ENCODE data around the gene GPC6.

Gene GPC6

DNA sequence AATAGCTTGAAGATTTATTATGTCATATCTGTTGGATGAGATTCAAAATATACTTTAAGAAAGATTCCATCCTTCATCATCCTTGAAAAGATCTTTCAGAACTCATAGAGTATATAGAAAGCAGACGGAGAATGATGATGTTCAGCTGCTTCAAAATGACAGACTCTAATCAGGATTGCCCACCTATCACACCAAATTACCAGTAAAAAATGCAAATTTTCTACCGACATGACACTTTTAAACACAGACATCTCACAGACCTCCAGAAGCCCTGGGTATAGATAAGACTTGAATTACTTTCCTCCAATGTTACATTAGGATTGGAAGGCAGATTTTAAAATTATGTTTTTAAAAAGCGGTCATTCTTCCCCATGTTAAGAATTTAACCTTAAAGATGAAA lies 235.5 kb downstream of the GPC6 start:
- TF ChIP-seq, protein P1, sequence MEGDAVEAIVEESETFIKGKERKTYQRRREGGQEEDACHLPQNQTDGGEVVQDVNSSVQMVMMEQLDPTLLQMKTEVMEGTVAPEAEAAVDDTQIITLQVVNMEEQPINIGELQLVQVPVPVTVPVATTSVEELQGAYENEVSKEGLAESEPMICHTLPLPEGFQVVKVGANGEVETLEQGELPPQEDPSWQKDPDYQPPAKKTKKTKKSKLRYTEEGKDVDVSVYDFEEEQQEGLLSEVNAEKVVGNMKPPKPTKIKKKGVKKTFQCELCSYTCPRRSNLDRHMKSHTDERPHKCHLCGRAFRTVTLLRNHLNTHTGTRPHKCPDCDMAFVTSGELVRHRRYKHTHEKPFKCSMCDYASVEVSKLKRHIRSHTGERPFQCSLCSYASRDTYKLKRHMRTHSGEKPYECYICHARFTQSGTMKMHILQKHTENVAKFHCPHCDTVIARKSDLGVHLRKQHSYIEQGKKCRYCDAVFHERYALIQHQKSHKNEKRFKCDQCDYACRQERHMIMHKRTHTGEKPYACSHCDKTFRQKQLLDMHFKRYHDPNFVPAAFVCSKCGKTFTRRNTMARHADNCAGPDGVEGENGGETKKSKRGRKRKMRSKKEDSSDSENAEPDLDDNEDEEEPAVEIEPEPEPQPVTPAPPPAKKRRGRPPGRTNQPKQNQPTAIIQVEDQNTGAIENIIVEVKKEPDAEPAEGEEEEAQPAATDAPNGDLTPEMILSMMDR (IDR thresholded peaks at IDR 0.05; ENCODE audit: low read depth, low read length) = no peak
- no peaks in the 10 kb centered on the region for H3K9me3 ChIP-seq (ENCODE audit: severe bottlenecking)
- H3K27me3 ChIP-seq (ENCODE audit: insufficient read depth, low read depth, severe bottlenecking) = no peaks in the 10 kb centered on the region
- H3K36me3 ChIP-seq = peaks cover 6% of the 10 kb centered on the region; the same call in 1 of the 2 replicates
- no peak overlapping the region for H3K27ac ChIP-seq
- no peak for DNase-seq
- no peak overlapping the region for H3K4me3 ChIP-seq (ENCODE audit: low read depth, low read length)

DNA sequence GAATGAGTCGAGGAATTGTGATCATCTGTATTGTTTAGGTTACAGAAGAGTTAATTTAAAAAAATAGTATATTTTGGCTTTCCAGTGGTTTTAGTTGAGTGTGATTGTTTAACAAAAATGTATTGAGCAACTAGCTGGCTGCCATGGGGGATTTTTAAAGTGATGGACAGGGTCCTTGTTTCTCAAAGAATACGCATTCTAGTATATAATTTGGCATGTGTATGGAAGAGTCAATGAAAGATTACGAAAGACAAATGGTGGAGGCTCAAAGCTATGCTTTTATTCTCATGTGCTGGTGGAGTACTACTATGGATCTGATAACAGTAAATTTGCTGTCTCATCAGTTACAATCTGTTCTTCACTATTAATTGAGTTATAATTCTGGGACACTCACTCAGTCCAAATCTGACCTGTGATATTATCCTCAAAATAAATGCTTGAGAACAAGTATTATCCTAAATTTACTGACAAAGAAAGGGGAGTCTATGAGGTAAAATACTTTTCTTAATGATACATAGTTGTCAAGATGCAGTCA lies 240.0 kb downstream of the GPC6 start:
- H3K27ac ChIP-seq = no peak overlapping the region
- TF ChIP-seq, protein P1 (IDR thresholded peaks at IDR 0.05; ENCODE audit: low read depth, low read length) = no peak
- no peaks in the 10 kb centered on the region for H3K27me3 ChIP-seq (ENCODE audit: insufficient read depth, low read depth, severe bottlenecking)
- peaks cover 9% of the 10 kb centered on the region for H3K9me3 ChIP-seq (ENCODE audit: severe bottlenecking)
- no peak overlapping the region for H3K4me3 ChIP-seq (ENCODE audit: low read depth, low read length)
- H3K36me3 ChIP-seq = peaks cover 9% of the 10 kb centered on the region; the same call in 1 of the 2 replicates
- no peak for DNase-seq

DNA sequence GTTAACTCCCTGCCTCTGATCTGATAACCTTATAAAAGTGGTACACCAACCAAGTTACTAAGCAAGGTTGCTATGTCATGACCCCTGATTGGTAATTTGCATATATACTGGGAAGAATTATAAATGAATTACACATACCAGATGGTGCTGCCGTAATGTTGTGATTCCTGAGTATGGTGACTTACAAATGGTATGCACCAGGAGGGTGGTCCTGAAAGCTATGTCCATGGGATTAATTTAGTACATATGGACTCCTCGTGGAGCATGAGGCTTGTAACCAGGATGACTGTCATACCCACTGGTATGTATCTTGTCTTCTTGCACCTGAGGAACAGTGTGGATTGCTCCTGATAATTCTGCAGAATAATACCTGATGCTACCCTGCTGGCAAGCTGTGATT lies 240.6 kb downstream of the GPC6 start:
- no peaks in the 10 kb centered on the region for H3K27me3 ChIP-seq (ENCODE audit: insufficient read depth, low read depth, severe bottlenecking)
- TF ChIP-seq, protein P1 (IDR thresholded peaks at IDR 0.05; ENCODE audit: low read depth, low read length) = no peak
- peaks cover 9% of the 10 kb centered on the region; the same call in 1 of the 2 replicates for H3K36me3 ChIP-seq
- no peak for DNase-seq
- H3K4me3 ChIP-seq (ENCODE audit: low read depth, low read length) = no peak overlapping the region
- H3K27ac ChIP-seq = no peak overlapping the region
- H3K9me3 ChIP-seq (ENCODE audit: severe bottlenecking) = peaks cover 11% of the 10 kb centered on the region

DNA sequence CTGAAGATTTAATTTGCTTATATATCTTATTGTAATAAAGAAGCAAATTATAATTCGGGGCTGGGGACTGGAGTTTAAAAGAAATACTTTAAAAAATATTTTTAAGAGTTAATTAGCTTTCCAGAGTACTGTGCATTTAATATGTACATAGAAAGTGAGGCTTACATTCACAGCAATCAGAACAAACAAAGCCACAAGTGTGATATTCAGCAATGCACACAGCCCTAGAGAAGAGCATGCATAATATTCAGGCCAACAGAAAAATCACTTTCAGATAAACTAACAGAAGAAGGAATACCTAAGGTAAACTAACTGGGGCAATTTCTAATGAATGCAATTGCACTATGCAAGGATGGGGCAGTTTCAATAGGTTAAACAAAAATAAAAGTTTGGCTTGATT lies 241.8 kb downstream of the GPC6 start:
- Histone ChIP-seq H3K36me3 (peaks cover 14% of the 10 kb centered on the region), H3K4me3 (ENCODE audit: low read depth, low read length) (no peak overlapping the region), H3K27ac (no peak overlapping the region), H3K27me3 (ENCODE audit: insufficient read depth, low read depth, severe bottlenecking) (no peaks in the 10 kb centered on the region), H3K9me3 (ENCODE audit: severe bottlenecking) (peaks cover 19% of the 10 kb centered on the region)
- DNase-seq = no peak
- TF ChIP-seq, protein P1 (IDR thresholded peaks at IDR 0.05; ENCODE audit: low read depth, low read length) = no peak

DNA sequence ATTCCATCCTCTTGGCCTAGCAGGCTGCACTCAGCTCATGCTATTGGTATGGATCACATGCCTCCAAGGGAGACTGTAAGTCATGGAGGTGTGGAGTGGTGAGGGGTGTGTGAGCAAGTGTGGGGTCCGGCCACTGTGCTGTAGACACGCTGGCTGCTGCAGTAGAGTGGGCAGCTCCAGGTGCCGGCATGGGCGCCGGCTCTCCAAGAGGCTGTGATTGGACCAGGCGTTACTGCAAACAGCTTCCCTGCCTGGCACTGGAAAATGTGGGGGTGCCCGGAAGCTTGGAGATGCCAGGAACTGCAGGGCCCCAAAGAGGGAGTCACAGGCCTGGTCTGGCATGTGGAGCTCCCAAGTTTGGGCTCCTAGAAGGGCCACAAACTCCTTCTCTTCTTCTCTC lies 245.7 kb downstream of the GPC6 start:
- TF ChIP-seq, protein P1 (IDR thresholded peaks at IDR 0.05; ENCODE audit: low read depth, low read length) = no peak
- Histone ChIP-seq H3K27ac (no peak overlapping the region), H3K36me3 (peaks cover 12% of the 10 kb centered on the region), H3K27me3 (ENCODE audit: insufficient read depth, low read depth, severe bottlenecking) (no peaks in the 10 kb centered on the region), H3K9me3 (ENCODE audit: severe bottlenecking) (peaks cover 19% of the 10 kb centered on the region), H3K4me3 (ENCODE audit: low read depth, low read length) (no peak overlapping the region)
- no peak for DNase-seq

DNA sequence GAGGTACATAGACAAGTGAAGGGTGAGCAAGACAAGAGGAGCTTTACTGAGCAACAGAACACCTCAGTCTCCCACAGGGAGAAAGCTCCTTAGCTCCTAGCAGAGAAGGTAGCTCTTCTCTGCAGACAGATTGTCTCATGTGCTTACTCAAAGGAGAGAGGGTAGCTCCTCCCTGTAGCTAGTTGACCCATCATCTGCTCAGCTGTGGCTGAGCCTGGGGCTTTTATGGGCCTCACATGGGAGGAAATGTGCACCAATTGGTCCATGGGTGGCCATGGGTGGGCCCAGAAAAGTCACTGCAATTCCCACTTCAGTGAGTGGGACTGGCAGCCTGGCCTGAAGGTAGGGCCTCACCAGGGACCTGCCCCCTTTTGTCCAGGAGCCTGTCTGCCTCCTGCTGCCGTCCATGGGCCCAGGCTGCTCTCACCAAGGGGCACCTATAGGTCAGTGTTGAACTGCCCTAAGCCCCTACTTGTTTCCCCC lies 246.2 kb downstream of the GPC6 start:
- peaks cover 19% of the 10 kb centered on the region for H3K9me3 ChIP-seq (ENCODE audit: severe bottlenecking)
- H3K27ac ChIP-seq = no peak overlapping the region

More for the DNA sequence above, 246.2 kb downstream of the GPC6 start:
- H3K27me3 ChIP-seq (ENCODE audit: insufficient read depth, low read depth, severe bottlenecking) = no peaks in the 10 kb centered on the region
- TF ChIP-seq, protein P1 (IDR thresholded peaks at IDR 0.05; ENCODE audit: low read depth, low read length) = no peak
- H3K4me3 ChIP-seq (ENCODE audit: low read depth, low read length) = no peak overlapping the region
- DNase-seq = no peak
- peaks cover 12% of the 10 kb centered on the region for H3K36me3 ChIP-seq
